K562 (cell line): ENCODE results near the gene OLFML1. TPM values are rescaled to one million over a fixed set of nuclear protein-coding genes. Genes with fewer than 3 reads are reported as not detected.

ENCODE experiments used
- IRF2 ChIP-seq: sonication (generic); formaldehyde crosslinking; IDR thresholded peaks from 2 replicates; pipeline ENCODE4 v1.8.1; 2022; ENCODE audit warnings: mild to moderate bottlenecking, missing genetic modification reagents
- KAT8 ChIP-seq: fragments of 450-650 bp; IDR thresholded peaks from 2 replicates; pipeline ENCODE4 v1.6.1; 2016; ENCODE audit warnings: low read depth, mild to moderate bottlenecking
- MCM3 ChIP-seq: fragments of 450-650 bp; IDR thresholded peaks from 2 replicates; pipeline ENCODE4 v1.6.1; 2016
- MGA ChIP-seq: fragments of 450-650 bp; IDR thresholded peaks from 2 replicates; pipeline ENCODE4 v1.6.1; 2016; ENCODE audit warnings: mild to moderate bottlenecking, moderate library complexity
- SMC3 ChIP-seq: conservative IDR thresholded peaks from 2 replicates; pipeline ENCODE4 v1.6.1; 2011; ENCODE audit warnings: low read depth, low read length, improper control_type of control experiment; ENCODE audit not compliant: insufficient read depth
- SP1 ChIP-seq: sonication (generic); formaldehyde crosslinking; IDR thresholded peaks from 2 replicates; pipeline ENCODE4 v1.8.1; 2022; ENCODE audit warnings: mild to moderate bottlenecking, missing genetic modification reagents
- STAT6 ChIP-seq: sonication (generic); formaldehyde crosslinking; IDR thresholded peaks from 2 replicates; pipeline ENCODE4 v1.8.1; 2023; ENCODE audit warnings: mild to moderate bottlenecking, missing genetic modification reagents
- ZNF584 ChIP-seq: fragments of 200-800 bp; sonication (Bioruptor generic); IDR thresholded peaks from 2 replicates; pipeline ENCODE4 v1.6.1; 2016; ENCODE audit warnings: low read depth, mild to moderate bottlenecking, missing genetic modification characterization, missing compliant biosample characterization
- ZSCAN32 ChIP-seq: fragments of 450-650 bp; formaldehyde crosslinking; IDR thresholded peaks from 2 replicates; pipeline ENCODE4 v1.4.0; 2020; ENCODE audit warnings: mild to moderate bottlenecking, moderate library complexity
- polyA plus RNA-seq, 8 experiments: library from polyadenylated mRNA; depleted of rRNA in 4 of 8; stranded (reverse) in 5 of 8; unstranded in 3 of 8; fragments of >200 nt; fragmentation: Nextera tagmentation in 2 of 8; fragmentation: Illumina TruSeq in 1 of 8; extraction: Ambion mirVana in 2 of 8; extraction: Trizol in 1 of 8; gene quantifications; 2 replicates each; pipeline versions ENCODE4 v1.2.1 to v1.2.3, GENCODE V29; 2011 to 2014; ENCODE audit warnings: inconsistent platforms in 1 of 8, missing spikeins in 1 of 8
- total RNA-seq, 7 experiments: library from RNA; depleted of rRNA in 6 of 7; stranded (reverse); fragments of >200 nt in 6 of 7; fragmentation: Illumina TruSeq in 2 of 7; extraction: Trizol in 2 of 7; gene quantifications; 2 replicates each; pipeline versions ENCODE4 v1.2.1 to v1.2.3, GENCODE V29; 2011 to 2021; ENCODE audit warnings: low replicate concordance in 1 of 7

Gene OLFML1
- total and polyA plus RNA-seq, 9 of the 15 experiments (the other 6 are each of a cell fraction or from before 2014, with no cell fraction given) = not detected

- no peak for TF ChIP-seq MGA
- TF ChIP-seq SMC3 = no peak
- no peak for TF ChIP-seq STAT6 (CRISPR knock-in tag)
- TF ChIP-seq KAT8 = no peak
- TF ChIP-seq IRF2 (CRISPR knock-in tag) = no peak
- TF ChIP-seq ZSCAN32 (CRISPR knock-in tag) = no peak
- TF ChIP-seq ZNF584 (CRISPR knock-in tag) = no peak
- TF ChIP-seq MCM3 = no peak
- TF ChIP-seq SP1 (CRISPR knock-in tag) = no peak
These were observed 10.7 kb downstream of the OLFML1 start (continued) for GRCh38 chr11:7495882-7496551.
